WTC11 (cell line): ENCODE measurements around the gene ZNF548.

Source experiments
- CREM ChIP-seq: sonication (generic); formaldehyde crosslinking; IDR thresholded peaks from 2 replicates; pipeline ENCODE4 v1.8.1; 2022; ENCODE audit warnings: mild to moderate bottlenecking, missing genetic modification reagents, moderate library complexity
- EMX1 ChIP-seq: fragments of 250-450 bp; sonication (Bioruptor Pico); IDR thresholded peaks from 2 replicates; pipeline ENCODE4 v1.8.0; 2021; ENCODE audit warnings: mild to moderate bottlenecking
- ESRRA ChIP-seq: sonication (generic); formaldehyde crosslinking; IDR thresholded peaks from 2 replicates; pipeline ENCODE4 v1.8.1; 2022; ENCODE audit warnings: mild to moderate bottlenecking, missing genetic modification reagents, borderline replicate concordance
- FOXJ3 ChIP-seq: sonication (generic); formaldehyde crosslinking; IDR thresholded peaks from 2 replicates; pipeline ENCODE4 v1.9.0; 2021; ENCODE audit warnings: missing genetic modification reagents, mild to moderate bottlenecking, borderline replicate concordance
- GABPB1 ChIP-seq: sonication (generic); formaldehyde crosslinking; IDR thresholded peaks from 2 replicates; pipeline ENCODE4 v1.8.1; 2023; ENCODE audit warnings: mild to moderate bottlenecking, missing genetic modification reagents
- MAX ChIP-seq: sonication (generic); formaldehyde crosslinking; IDR thresholded peaks from 2 replicates; pipeline ENCODE4 v1.8.0; 2022; ENCODE audit warnings: mild to moderate bottlenecking, missing genetic modification reagents
- MYBL2 ChIP-seq: sonication (generic); formaldehyde crosslinking; IDR thresholded peaks from 2 replicates; pipeline ENCODE4 v1.8.1; 2023; ENCODE audit warnings: mild to moderate bottlenecking, moderate library complexity, missing genetic modification reagents
- RELA ChIP-seq: sonication (generic); formaldehyde crosslinking; IDR thresholded peaks from 2 replicates; pipeline ENCODE4 v1.8.1; 2022; ENCODE audit warnings: missing genetic modification reagents, mild to moderate bottlenecking, borderline replicate concordance
- ZNF219 ChIP-seq: sonication (generic); formaldehyde crosslinking; IDR thresholded peaks from 2 replicates; pipeline ENCODE4 v1.8.0; 2023; ENCODE audit warnings: missing genetic modification reagents, mild to moderate bottlenecking, borderline replicate concordance
- ZNF263 ChIP-seq: sonication (generic); formaldehyde crosslinking; IDR thresholded peaks from 2 replicates; pipeline ENCODE4 v1.8.1; 2022; ENCODE audit warnings: low read depth, mild to moderate bottlenecking, moderate library complexity, missing genetic modification reagents
- TF ChIP-seq, protein P1 (sequence below): fragments of 200-600 bp; IDR thresholded peaks from 2 replicates; pipeline ENCODE4 v1.8.0; 2022; ENCODE audit warnings: antibody characterized with exemption

- TF ChIP-seq, protein P1, sequence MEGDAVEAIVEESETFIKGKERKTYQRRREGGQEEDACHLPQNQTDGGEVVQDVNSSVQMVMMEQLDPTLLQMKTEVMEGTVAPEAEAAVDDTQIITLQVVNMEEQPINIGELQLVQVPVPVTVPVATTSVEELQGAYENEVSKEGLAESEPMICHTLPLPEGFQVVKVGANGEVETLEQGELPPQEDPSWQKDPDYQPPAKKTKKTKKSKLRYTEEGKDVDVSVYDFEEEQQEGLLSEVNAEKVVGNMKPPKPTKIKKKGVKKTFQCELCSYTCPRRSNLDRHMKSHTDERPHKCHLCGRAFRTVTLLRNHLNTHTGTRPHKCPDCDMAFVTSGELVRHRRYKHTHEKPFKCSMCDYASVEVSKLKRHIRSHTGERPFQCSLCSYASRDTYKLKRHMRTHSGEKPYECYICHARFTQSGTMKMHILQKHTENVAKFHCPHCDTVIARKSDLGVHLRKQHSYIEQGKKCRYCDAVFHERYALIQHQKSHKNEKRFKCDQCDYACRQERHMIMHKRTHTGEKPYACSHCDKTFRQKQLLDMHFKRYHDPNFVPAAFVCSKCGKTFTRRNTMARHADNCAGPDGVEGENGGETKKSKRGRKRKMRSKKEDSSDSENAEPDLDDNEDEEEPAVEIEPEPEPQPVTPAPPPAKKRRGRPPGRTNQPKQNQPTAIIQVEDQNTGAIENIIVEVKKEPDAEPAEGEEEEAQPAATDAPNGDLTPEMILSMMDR: no peak
- TF ChIP-seq FOXJ3 (no peak), ESRRA (CRISPR knock-in tag) (no peak), CREM (CRISPR knock-in tag) (peak; percentile 96), GABPB1 (peak; percentile 81), RELA (CRISPR knock-in tag) (no peak), MYBL2 (CRISPR knock-in tag) (peak; percentile 58; the same call in 1 of the 2 replicates), ZNF219 (CRISPR knock-in tag) (no peak), ZNF263 (CRISPR knock-in tag) (no peak), EMX1 (CRISPR knock-in tag) (no peak), MAX (peak; percentile 82)
Observed at GRCh38 chr19:57362997-57363687, 26.5 kb upstream of the ZNF548 start, which contains the start of the genes TRAPPC2B and ZNF547.
